NCI-H82 (cell line): ENCODE measurements around the gene GLB1L2.
A peak's percentile ranks its signal among the peaks of the same experiment; 100 is the strongest.
"Not testable (repeated sequence)": the region's sequence is repeated elsewhere in the genome, so short reads cannot be mapped to it uniquely, and the experiment has no call there.

ENCODE experiments used
- DNase-seq: peaks from one replicate; lab custom pipeline; 2025; lab: John Stamatoyannopoulos, UW

GLB1L2 gene

DNA sequence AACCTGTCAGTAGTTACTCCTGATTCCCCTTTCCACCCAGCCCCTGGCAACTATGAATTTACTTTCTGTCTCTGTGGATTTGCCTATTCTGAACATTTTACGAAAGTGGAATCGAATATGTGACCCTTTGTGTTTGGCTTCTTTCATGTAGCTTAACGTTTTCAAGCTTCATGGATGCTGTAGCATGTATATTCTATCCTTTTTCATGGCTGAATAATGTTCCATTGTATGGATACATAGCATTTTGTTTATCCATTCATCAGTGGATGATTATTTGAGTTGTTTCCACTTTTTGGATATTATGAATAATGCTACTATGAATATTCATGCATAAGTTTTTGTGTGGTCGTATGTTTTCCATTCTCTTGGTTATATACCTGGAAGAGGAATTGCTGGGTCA lies 9.2 kb upstream of the GLB1L2 start:
- no peak for DNase-seq

GRCh38 chr11:134328433-134328832 lies 3.4 kb upstream of the GLB1L2 start:
- DNase-seq = no peak

- DNase-seq = peak; percentile 15
Measured at GRCh38 chr11:134330611-134331353, 1.0 kb upstream of the GLB1L2 start.

GRCh38 chr11:134332189-134332631 lies 422 bp downstream of the GLB1L2 start:
- peak; percentile 37 for DNase-seq

DNA sequence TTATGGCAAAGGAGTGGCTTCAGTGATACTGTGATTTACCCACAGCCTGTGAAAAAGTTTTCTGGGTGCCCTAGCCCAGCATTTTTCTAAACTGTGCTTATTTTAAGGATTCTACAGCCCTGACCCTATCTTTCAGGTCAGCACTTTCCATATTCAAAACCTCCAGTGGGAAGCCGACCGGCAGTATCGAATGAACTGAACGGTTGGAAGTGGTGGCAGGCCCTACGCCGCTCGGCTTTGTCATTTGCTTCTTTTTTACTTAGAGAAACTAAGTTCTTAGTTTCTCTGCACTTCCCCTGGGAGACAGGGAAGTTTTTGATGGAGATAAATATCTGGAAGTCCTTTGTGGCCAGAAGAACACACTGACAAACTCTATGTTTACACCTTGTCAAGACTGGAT lies 994 bp downstream of the GLB1L2 start:
- DNase-seq = no peak

- no peak for DNase-seq
Measured at GRCh38 chr11:134333312-134333711, 1.5 kb downstream of the GLB1L2 start.

DNA sequence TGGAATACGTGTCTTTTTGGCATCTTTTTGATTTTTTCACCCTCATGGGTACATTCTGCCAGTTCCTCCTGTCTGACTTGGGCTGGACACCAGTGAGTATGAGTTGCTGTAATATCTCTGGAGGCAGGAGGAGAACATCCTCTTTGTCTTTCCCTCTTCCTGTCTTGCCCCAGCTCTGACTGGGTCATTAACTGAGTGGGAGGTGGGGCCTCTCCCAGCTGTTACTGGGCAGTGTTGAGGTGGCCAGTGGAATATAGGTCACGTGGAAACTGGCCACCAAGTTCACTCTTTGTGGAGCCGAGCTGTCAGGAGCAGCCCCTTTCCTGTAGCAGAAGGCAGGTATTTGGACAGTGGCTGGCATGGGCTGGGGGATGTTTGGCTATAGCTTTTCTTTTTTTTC lies 2.2 kb downstream of the GLB1L2 start:
- DNase-seq = no peak

DNA sequence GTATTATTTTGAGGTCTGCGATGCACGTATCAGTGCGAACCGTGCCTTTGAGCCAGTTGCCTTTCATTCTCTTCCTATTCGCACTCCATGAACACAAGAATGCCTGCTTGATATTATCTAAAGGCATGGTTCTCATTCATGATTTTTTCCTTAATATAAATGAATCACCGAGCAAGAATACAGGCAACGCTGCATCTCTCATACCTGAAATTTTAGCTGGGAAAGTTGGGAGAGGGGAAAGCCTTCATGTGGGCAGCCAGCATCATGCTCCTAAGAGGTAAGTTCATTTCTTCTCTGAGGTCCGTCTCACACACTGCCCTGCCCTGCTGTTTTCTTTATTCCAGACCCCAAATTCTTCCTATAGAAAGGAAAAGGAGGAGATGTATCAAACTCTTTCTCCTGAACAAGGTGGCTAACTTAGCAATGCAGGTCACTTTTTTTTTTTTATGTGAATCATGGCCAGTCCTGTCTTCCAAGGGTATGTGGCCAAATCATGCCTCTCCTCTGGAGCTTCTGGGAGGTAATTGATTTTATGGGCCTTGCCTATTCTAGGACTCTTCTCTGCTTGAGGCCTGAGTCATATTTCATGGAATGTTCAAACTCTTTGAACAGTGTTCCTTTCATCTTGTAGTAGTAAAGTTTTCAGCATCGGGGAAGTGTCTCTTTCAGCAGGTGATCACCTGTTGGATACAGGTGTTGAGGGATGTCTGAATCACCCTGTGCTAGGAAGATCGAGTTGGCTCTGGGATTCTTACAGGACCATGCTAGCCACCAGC lies 3.2 kb downstream of the GLB1L2 start:
- no peak for DNase-seq

- DNase-seq = no peak
Measured at GRCh38 chr11:134337051-134337450, 5.3 kb downstream of the GLB1L2 start.

GRCh38 chr11:134338068-134338467 lies 6.3 kb downstream of the GLB1L2 start:
- no peak for DNase-seq

- no peak for DNase-seq
Measured at GRCh38 chr11:134338654-134339053, 6.9 kb downstream of the GLB1L2 start.

GRCh38 chr11:134339756-134340155 lies 8.0 kb downstream of the GLB1L2 start:
- no peak for DNase-seq

- DNase-seq = no peak
Measured at GRCh38 chr11:134340354-134340964, 8.7 kb downstream of the GLB1L2 start.

DNA sequence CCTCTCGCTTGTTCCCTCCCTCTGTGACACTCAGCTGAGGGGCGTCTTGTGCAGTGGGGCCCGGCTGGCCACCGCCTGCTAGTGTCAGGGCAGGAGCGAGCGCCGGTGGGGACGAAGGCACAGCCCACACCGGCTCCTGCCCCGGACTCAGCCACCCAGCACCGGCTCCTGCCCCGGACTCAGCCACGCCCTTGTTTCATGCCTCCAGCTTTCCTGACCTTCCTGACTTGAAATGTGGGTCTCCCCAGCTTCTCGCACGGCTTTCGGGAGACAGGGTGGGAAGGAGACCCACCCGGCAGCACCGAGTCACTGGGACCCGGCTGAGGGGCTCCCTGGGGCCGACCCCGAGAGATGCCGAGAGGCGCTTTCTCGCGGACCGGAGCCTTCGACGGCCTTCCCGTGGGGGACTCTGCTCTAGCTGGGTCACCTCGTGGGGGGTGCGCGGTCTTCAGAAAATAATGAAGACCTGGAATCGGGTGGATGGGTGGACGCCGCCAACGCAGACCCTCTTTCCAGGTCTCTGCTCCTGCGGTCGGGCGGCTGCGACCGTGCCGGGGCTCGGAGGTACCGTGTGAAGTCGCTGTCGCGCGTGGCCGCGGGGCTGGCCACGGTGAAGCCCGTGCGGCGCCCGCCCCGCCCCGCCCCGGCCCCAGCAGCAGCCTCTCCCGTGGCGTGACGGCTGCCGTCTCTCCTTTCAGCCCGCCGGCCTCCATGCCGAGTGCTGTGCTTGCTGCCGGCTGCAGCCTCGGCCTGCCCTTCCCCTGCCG lies 10.2 kb downstream of the GLB1L2 start:
- no peak for DNase-seq

DNA sequence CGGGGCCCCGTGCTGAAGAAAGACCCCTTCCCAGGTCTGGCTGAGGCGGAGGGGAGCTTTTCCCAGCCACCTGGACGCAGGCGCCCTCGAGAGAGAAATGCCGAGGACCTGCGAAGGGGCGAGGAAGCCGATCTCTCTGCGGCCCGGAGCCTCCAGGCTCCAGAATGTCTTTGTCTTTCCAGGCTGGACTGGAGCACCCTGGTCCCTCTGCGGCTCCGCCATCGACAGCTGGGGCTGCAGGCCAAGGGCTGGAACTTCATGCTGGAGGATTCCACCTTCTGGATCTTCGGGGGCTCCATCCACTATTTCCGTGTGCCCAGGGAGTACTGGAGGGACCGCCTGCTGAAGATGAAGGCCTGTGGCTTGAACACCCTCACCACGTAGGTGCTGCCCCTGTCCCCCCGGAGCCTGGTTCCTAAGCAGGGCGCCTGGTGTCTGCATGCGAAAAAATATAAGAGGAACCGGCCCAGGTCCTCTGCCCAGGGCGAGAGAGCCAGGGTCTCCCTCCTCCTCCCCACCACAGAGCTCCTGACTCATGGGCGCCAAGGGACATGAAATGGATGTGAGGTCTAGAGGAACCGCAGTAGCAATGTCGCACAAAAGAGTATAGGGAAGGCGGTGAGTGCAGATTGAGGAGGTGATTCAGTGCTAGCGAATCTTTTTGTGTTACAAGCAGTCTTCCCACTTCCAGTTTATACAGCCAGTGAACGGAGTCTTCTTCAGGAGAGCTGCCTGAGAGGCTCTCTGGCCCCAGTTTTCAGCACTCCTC lies 11.0 kb downstream of the GLB1L2 start:
- DNase-seq = no peak

- DNase-seq = no peak
Measured at GRCh38 chr11:134343646-134344045, 11.9 kb downstream of the GLB1L2 start.

- DNase-seq = not testable (repeated sequence)
Measured at GRCh38 chr11:134344497-134345236, 12.9 kb downstream of the GLB1L2 start.

DNA sequence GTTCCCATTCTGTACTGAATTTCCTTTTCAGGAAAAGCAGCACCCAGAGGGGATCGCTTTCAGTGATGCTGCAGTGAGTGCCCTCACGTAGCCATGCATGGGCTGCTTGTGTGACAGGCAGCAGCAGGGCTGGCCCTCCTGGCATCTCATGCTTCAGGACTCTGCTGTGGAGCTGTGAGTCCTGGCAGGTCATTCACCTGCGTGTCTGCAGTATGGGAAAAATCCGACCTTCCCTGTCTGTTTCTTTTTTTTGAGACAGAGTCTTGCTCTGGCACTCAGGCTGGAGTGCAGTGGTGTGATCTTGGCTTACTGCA lies 13.4 kb downstream of the GLB1L2 start:
- DNase-seq = no peak

- peak; percentile 28 for DNase-seq
Measured at GRCh38 chr11:134346101-134346975, 14.6 kb downstream of the GLB1L2 start.

GRCh38 chr11:134346976-134347350 lies 15.2 kb downstream of the GLB1L2 start:
- no peak for DNase-seq
